Stimulated activated CD4-positive, alpha-beta T cell treated with anti-CD3 and anti-CD28 coated beads, Interleukin-1b, Interleukin-23, amount 100 ng/mL, for 4 hours (primary cell): ENCODE measurements around the gene PEMT.

Source experiments
- DNase-seq, 2 donors: peaks; one replicate each; pipeline ENCODE4 v3.0.0-alpha.2; 2020; ENCODE audit warnings: low read depth in 2 of 2

Gene PEMT

GRCh38 chr17:17570798-17571716 is 20.5 kb downstream of the PEMT start:
- no peak for DNase-seq

GRCh38 chr17:17570140-17570797 is 21.2 kb downstream of the PEMT start:
- no peak for DNase-seq

- no peak for DNase-seq
These were observed 21.8 kb downstream of the PEMT start for GRCh38 chr17:17569691-17570090.

GRCh38 chr17:17568772-17569195 is 22.7 kb downstream of the PEMT start:
- DNase-seq, result peak; percentile 22 to 49

GRCh38 chr17:17567631-17568030 is 23.9 kb downstream of the PEMT start:
- DNase-seq, result no peak

GRCh38 chr17:17566896-17567513 is 24.5 kb downstream of the PEMT start:
- DNase-seq, result no peak

- no peak for DNase-seq
These were observed 25.8 kb downstream of the PEMT start for GRCh38 chr17:17565471-17566339.

GRCh38 chr17:17564896-17565295 is 26.6 kb downstream of the PEMT start:
- DNase-seq, result no peak

- DNase-seq, result no peak
These were observed 27.2 kb downstream of the PEMT start for GRCh38 chr17:17564323-17564722.

- no peak for DNase-seq
These were observed 28.0 kb downstream of the PEMT start for GRCh38 chr17:17563530-17563929.

GRCh38 chr17:17562146-17562511 is 29.4 kb downstream of the PEMT start:
- DNase-seq, result no peak

GRCh38 chr17:17561408-17562145 is 29.9 kb downstream of the PEMT start:
- DNase-seq, result no peak

- DNase-seq, result no peak
These were observed 30.5 kb downstream of the PEMT start for GRCh38 chr17:17560975-17561374.

GRCh38 chr17:17560167-17560566 is 31.3 kb downstream of the PEMT start:
- DNase-seq, result no peak

- DNase-seq, result no peak
These were observed 32.3 kb downstream of the PEMT start for GRCh38 chr17:17559164-17559563.

GRCh38 chr17:17558431-17558830 is 33.1 kb downstream of the PEMT start:
- no peak for DNase-seq

- no peak for DNase-seq
These were observed 33.7 kb downstream of the PEMT start for GRCh38 chr17:17557796-17558195.

- DNase-seq, result no peak
These were observed 34.8 kb downstream of the PEMT start for GRCh38 chr17:17556671-17557070.

- DNase-seq, result no peak
These were observed 35.6 kb downstream of the PEMT start for GRCh38 chr17:17555906-17556305.

GRCh38 chr17:17555151-17555550 is 36.4 kb downstream of the PEMT start:
- DNase-seq, result no peak

- DNase-seq, result no peak
These were observed 37.2 kb downstream of the PEMT start for GRCh38 chr17:17554266-17554665.
